TTC549 (cell line): ENCODE data around the gene COL19A1.

ENCODE experiments used
- FAIRE-seq: peaks from 2 replicates; lab custom pipeline; 2012; peaks lifted over from hg19 to GRCh38; lab: Jason Lieb, UNC

The COL19A1 gene

GRCh38 chr6:70172252-70172651, 305.9 kb downstream of the COL19A1 start:
- FAIRE-seq, result no peak

- no peak for FAIRE-seq
These were observed 309.4 kb downstream of the COL19A1 start for GRCh38 chr6:70175770-70176169.

GRCh38 chr6:70176842-70177550, 310.6 kb downstream of the COL19A1 start:
- no peak for FAIRE-seq

GRCh38 chr6:70180183-70180900, 314.0 kb downstream of the COL19A1 start:
- FAIRE-seq, result no peak

GRCh38 chr6:70180901-70181599, 314.7 kb downstream of the COL19A1 start:
- FAIRE-seq, result no peak

- no peak for FAIRE-seq
These were observed 317.2 kb downstream of the COL19A1 start for GRCh38 chr6:70183538-70183937.

GRCh38 chr6:70184723-70185122, 318.4 kb downstream of the COL19A1 start:
- FAIRE-seq, result no peak

- no peak for FAIRE-seq
These were observed 320.1 kb downstream of the COL19A1 start for GRCh38 chr6:70186461-70186860.

- FAIRE-seq, result no peak
These were observed 321.8 kb downstream of the COL19A1 start for GRCh38 chr6:70188202-70188601.

- no peak for FAIRE-seq
These were observed 328.1 kb downstream of the COL19A1 start for GRCh38 chr6:70194421-70194820.

GRCh38 chr6:70196531-70196930, 330.2 kb downstream of the COL19A1 start:
- FAIRE-seq, result no peak

- no peak for FAIRE-seq
These were observed 332.4 kb downstream of the COL19A1 start for GRCh38 chr6:70198785-70199184.

- no peak for FAIRE-seq
These were observed 342.0 kb downstream of the COL19A1 start for GRCh38 chr6:70208235-70208790.

GRCh38 chr6:70210462-70210861, 344.1 kb downstream of the COL19A1 start:
- peak; percentile 75 for FAIRE-seq

GRCh38 chr6:70215460-70216108, 349.2 kb downstream of the COL19A1 start:
- no peak for FAIRE-seq

- FAIRE-seq, result no peak
These were observed 350.4 kb downstream of the COL19A1 start for GRCh38 chr6:70216767-70217166.

- FAIRE-seq, result no peak
These were observed 353.7 kb downstream of the COL19A1 start for GRCh38 chr6:70219943-70220613.

- peak; percentile 94 for FAIRE-seq
These were observed 354.8 kb downstream of the COL19A1 start for GRCh38 chr6:70221025-70221714.

- FAIRE-seq, result no peak
These were observed 355.5 kb downstream of the COL19A1 start for GRCh38 chr6:70221715-70222438.

GRCh38 chr6:70222439-70222749, 356.0 kb downstream of the COL19A1 start:
- FAIRE-seq, result no peak

GRCh38 chr6:70225055-70225454, 358.7 kb downstream of the COL19A1 start:
- FAIRE-seq, result no peak
